WI38 (cell line): Measurements from ENCODE around the gene SIM1.

Source experiments
- H3K4me3 ChIP-seq: 2 replicates; pipeline ENCODE4 v1.5.1; 2011; ENCODE audit warnings: low read depth, mild to moderate bottlenecking, control low read depth, low read length
- CTCF ChIP-seq: IDR thresholded peaks from 2 replicates; pipeline ENCODE4 v1.5.1; 2012; ENCODE audit warnings: low read depth, mild to moderate bottlenecking, control low read depth, low read length

SIM1 gene

GRCh38 chr6:100427452-100427851, 37.3 kb downstream of the SIM1 start:
- no peak for TF ChIP-seq CTCF
- H3K4me3 ChIP-seq = no peak overlapping the region

- H3K4me3 ChIP-seq = no peak overlapping the region
- no peak for TF ChIP-seq CTCF
Measured at GRCh38 chr6:100426744-100427338, 37.9 kb downstream of the SIM1 start.

- H3K4me3 ChIP-seq = no peak overlapping the region
- no peak for TF ChIP-seq CTCF
Measured at GRCh38 chr6:100426241-100426640, 38.5 kb downstream of the SIM1 start.

- no peak overlapping the region for H3K4me3 ChIP-seq
- TF ChIP-seq CTCF = no peak
Measured at GRCh38 chr6:100420711-100421110, 44.0 kb downstream of the SIM1 start.

GRCh38 chr6:100417036-100417435, 47.7 kb downstream of the SIM1 start:
- no peak for TF ChIP-seq CTCF
- no peak overlapping the region for H3K4me3 ChIP-seq

- no peak overlapping the region for H3K4me3 ChIP-seq
- no peak for TF ChIP-seq CTCF
Measured at GRCh38 chr6:100415768-100416167, 49.0 kb downstream of the SIM1 start.

- no peak for TF ChIP-seq CTCF
Measured at GRCh38 chr6:100412872-100413271, 51.8 kb downstream of the SIM1 start.

More at GRCh38 chr6:100412872-100413271, 51.8 kb downstream of the SIM1 start:
- H3K4me3 ChIP-seq = no peak overlapping the region
